GM19328 (cell line): ENCODE measurements around the gene EPHB6.
A peak's percentile ranks its signal among the peaks of the same experiment; 100 is the strongest.

Experiments
- ATAC-seq: cut with Tn5 transposase; IDR thresholded peaks from one replicate; pipeline ENCODE4 v1.9.1; 2021; ENCODE audit warnings: mild to moderate bottlenecking, moderate library complexity; ENCODE audit not compliant: unreplicated experiment

The EPHB6 gene

DNA sequence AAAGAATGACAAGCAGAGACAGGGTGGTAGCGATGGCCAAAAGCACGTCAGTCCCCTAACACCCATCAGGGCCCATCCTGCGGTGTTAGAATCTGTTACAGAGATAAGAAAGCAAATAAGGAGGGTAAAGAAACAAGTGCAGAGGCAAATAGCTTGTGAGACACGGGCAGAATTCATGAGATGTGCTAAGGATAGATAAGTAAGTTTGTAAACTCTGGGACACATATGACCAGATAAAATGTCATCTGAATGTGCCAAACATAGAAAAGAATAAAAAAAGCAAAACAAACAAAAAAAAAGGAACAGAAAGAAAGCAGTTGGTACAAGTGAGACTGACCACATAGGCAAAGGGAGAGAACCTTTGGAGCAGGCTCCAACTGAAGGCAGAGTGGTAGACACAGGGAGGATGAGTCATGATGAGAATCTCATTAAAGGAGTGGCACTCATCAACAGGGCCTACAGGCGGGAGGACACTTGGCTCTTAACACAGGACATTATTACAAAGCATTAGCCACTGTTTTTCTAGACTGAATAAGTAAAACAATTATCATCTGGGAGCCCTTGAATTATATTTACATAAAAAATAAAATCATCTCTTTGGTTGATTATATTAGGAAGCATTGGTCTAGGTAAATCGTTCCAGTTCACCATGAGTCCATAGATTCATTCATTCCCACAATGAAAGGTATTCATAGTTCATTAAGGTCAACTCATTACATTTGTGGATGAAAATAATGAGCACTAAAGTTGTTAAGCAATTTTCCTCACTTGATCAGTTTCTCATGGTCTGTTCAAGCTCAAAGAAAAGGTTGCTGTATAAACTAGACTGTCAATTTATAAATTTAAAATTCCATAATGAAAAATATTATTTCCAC, 21.5 kb upstream of the EPHB6 start:
- no peak for ATAC-seq

DNA sequence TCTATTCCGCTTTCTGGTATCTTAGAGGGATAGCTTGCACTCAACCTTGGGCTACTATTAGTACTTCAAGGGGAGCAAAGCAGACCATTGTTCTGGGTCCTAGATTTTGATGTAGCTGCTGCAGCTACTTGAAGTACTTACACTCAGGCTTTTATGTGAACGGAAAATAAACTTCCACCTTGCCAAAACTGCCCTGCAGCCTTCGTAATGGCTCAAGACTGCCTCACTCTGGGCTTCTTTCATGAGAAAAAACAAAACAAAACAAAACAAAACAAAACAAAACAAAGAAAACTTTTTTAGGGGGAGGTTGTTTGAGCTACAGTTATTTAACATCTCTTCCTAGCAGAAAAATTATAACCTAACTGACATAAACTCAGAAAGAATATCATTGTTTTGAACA, 19.4 kb upstream of the EPHB6 start:
- ATAC-seq = no peak

DNA sequence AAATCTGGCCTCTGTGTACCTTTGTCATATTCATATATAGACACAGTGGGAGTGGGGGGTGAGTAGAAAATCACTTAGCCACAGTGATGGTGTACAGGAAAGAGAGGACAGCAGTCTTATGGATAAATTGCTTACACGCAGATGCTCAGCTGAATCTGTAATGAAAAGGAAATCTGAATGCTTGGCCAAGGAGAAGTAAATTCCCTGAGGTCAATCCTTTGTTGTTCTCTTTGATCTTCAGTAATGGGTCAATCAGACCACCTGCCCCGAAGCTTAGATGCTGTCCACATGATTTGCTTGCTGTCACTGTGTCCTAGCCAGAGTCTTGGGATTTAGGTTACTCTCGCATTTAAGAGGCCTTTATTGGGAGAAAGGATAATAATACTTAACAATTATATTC, 18.4 kb upstream of the EPHB6 start:
- no peak for ATAC-seq

DNA sequence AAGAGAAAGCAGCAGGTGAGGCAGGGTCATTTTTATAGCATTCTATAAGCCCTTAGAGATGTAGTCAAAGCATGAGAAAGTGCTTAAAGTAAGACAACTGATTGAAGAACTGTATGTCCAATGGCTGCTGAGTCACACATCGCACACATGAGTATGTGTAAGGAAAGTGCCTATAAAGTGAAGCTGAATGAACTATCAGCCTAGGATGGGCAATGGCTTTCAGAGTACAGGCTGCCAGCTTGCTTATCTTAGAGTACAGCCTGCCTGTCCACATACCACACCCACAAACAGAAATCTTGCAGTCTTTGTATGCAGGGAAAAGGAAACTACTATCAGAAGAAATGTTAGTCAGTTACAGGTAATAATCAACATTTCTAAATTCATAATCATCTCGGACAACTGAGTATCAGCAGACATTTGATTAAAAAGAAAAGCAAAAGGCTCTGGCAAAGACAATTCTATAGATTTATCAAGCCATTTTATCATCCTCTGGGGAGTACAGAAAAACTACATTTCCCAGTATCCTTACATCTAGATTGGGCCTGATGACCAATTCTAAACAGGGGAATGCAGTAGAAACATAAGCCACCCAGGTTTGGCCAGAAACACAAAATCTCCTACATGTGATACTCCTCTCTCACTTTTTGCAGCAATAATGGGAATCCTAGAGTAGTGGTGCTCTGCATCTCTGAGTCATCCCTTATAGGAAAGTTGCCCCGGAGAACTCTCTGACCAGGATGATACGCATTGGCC, 16.2 kb upstream of the EPHB6 start:
- ATAC-seq = no peak

DNA sequence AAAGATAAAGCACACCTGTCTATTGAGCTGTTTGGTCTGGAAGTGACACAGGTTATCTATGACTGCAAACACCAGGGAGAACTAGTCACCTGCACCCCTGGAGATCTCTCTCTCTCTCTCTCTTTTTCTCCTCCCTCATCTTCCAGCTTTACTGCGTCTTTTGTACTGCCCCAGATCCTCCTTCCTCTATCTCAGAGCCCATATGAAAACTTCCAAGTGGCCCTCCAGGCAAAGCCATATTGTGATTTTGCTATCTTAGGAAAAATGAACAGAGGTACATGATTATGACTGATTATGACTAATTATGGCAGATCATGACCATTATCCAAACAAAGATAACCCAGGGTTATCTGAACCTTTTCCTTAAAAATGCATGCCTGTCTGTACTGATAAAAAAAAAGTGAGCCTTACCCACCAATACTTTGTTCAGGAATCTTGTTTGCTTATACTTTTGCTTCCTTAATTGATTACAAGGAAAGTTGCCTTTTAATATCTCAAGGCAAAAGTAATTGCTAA, 12.6 kb upstream of the EPHB6 start:
- ATAC-seq = no peak

DNA sequence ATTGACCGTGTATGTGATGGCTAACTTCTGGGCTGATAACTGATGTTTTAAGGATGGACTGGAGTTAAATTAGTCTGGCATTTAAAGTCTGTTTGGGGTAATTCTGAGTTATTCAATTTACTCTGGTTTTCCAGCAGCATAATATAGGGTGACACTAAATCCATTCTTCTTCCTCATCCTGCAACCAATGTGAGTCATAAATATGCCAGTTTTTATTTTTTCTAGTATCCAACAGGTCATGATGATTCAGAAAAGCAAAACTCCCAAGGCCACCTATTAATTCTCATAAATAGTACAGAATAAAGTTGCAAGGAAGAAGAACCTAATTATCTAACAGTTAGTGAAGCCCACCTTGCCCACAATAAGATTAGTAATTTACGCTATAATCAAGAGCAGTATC, 7.5 kb upstream of the EPHB6 start:
- ATAC-seq = no peak

DNA sequence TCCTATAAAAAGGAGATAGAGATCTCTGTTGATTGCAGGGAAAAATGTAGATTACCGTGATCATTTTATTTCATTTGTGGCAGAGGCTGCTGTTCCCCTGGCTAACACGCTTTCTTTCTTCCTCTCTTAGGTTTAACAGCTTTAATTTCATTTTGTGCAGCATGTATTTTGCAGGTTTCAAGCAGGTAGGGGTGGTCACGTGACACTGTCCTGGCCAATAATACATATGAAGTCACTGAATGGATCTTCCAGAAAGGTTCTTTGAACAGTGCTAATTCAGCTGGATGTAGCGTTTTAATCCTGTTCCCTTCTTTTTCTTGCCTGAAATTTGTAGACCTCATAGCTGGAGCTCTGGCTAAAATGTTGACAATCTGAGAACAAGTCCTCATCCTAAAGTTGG, 3.6 kb upstream of the EPHB6 start:
- no peak for ATAC-seq

DNA sequence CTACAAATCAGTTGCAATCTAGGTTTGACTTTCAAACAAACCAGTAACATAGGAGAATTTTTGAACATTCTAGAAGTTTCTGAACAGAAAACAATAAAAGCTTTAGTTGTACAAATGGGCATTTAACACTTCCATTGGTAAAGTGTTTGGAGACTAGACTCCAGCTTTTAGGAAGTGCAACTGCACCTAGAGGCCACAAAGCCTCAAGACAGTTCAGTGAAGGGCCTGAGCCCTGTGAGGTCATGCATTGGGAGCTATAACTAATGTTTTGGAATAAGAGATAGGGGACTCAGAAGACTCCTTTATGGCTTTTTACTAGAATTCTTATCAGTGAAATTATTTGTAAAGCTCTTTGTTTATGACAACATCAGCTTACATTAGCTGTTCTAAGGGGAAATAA, 3.0 kb upstream of the EPHB6 start:
- no peak for ATAC-seq

DNA sequence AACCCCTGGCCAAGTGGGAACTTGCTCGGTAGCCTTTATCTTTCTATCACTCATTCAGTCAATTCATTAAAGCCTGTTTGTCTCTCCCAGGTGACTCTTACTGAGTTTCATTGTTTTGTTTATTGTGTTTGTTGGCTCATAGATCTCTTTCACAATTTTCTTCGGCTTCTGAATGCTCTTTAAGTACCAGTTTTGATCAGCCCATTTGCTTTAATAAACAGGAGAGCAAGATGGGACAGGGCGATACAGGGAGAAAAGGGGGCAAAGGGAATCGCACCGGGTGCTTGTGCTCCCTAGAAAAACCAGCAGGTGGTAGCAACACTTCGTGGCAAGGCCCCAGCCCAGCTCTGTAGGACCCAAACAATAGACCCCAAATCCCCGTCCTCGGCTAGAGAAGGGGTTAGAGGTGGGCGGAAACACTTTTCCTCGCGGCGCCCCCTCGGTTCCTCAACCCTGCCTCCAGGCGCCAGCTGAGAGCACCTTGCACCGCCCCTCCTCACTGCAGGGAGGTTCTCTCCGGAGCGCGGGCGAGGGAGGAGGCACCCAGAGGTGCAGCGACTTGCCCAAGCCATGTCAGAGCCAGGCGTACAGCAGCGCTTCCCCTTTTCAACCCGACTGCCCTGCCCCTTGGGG, 1.0 kb upstream of the EPHB6 start:
- ATAC-seq = peak; percentile 89

DNA sequence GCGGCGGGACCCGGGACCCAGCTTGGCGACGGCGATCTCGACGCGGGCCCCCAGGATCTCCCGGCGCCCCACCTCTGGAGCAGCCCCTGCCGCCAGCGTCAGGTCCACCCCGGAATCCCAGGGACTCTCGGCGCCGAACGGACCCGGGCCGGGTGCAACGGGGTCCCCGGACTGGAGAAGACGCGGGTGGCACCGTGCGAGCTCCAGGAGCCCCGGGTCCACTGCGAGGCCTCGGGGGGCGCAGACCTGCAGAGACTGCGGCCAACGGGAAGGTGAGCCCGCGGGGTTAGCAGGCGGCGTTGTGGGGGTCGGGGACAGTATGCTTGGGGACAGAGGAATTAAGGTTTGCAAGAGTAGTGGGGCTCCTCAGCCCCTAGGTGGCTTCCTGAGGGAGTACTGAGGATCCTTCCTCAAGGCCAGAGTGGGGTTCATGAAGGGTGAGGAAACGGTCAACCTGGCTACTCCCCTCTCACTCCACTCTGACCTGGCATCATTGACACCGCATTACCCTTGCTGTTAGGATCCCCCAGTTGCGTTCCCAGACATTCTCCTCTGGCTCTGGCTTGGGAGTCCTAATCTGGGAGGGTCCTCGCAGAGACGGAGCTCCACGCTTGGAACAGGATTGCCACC, 353 bp downstream of the EPHB6 start:
- no peak for ATAC-seq

DNA sequence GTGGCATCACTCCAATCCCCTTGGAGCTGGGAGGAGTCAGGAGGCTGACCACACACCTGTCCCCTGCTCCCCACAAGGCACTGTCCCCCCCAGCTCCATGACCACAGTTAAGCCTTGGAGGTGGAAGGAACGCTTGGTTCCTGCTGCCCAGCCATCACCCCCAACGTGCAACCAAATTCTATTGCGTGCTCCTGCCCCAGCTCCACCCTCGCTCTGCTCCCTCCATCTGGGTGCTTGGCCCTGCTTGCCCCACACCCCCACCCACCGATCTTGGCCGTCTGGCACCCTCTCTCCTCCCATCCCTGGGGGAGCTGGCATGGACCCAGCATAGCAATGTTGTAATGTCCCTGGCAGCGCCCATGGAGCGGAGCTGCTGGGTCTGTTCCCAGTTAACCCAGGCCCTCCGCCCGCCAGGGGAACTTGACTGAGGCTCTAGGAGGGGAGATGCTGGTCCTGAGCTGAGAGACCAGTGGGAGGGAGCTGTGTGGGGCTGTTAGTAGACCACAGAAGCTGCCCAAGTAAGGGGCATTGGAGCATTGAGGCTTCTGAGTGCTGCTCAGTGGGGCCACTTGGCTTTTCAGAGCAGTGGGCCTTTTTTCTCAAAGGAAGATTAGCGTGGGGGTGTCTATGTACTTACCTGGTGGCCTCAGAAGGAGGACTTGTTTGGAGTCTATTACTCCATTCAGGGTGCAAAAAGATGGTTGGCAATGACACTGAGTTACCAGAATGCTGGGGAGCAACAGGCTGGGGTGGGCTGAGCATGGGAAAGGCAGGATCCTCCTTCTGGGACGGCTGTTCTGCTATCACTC, 1.1 kb downstream of the EPHB6 start:
- no peak for ATAC-seq

DNA sequence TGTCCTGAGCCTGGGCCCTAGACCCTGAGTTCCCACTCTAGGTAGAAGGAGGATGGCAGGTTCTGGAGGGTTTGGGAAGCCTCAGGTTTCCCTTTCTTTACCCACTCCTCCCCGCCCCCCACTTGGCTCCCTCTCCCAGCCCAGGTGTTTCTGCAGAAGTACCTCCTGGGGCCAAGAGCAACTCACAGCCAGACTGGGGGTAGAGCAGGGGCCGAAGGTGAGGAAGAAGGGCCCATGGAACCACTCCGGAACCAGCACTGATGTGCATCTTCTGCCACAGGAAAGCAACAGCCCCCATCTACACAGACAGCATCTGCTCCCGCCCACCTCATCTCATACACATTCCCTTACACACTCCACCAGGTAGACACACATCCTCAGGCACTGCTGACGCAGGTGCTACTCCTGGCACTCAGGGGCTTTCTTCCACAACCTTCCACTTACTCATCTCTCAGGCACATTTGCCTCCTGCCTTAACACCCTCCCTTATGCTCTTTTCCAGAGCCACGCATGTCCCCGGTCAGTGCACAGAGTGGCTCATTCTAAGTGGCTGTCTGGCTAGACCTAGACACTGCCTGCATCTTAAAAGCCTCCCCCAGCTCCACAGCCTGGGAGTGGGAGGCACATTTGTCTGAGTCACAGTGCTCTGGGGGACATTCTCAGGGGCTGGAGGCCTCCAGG, 1.8 kb downstream of the EPHB6 start:
- ATAC-seq = no peak

DNA sequence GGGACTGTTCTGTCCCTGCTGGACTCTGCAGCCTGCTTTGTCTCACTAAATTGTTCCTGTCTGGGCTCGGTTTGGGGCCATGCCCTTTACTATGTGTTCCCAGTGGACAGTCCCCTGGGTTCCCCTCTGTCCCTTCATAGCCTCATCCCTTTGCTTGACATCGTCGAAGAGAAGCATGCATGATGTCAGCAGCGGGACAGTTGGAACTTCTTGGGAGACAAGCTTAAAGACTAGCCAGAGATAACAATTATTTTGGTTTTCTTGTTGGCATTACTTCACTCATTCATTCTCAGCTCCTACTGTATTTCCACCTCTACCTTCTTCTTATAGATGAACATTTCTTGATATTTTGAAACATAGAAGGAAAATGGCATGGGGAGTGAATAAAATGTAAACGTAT, 2.7 kb downstream of the EPHB6 start:
- ATAC-seq = no peak

DNA sequence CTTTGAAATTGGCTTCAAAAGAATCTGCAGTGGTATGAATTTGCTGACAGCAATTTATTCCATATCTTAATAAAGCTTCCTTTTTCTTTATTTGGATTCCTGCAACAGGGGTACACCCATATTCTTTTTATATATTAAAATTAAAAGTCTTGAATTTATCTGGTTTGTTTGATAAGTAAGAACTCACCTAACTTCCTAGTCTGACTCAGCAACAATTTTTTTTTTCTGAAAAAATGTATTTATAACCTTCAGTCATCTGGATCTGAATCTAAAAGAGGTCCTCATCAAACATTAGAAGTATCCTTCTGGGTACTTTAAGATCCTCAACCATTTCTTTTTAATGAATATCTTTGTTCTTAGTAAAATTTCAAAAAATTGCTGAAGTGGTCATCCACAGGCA, 4.5 kb downstream of the EPHB6 start:
- ATAC-seq = no peak

DNA sequence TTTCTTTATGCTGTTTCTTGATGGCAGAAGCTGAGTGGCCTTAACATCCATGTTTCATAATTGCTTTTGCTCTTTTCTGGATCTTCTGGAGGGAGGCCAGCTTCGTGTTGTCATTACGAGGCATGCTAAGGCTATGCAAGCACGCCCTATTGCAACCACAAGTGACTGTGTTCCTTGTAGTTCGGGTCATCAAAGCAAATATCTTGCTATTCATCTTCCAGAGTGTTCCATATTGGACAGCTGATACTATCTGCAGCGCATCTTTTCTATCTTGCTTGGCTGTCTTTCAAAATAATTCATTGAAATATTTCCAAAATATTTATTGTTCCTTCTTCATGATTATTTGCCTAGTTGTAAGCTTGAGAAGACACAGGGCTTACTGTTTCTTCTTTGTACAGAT, 5.0 kb downstream of the EPHB6 start:
- no peak for ATAC-seq

DNA sequence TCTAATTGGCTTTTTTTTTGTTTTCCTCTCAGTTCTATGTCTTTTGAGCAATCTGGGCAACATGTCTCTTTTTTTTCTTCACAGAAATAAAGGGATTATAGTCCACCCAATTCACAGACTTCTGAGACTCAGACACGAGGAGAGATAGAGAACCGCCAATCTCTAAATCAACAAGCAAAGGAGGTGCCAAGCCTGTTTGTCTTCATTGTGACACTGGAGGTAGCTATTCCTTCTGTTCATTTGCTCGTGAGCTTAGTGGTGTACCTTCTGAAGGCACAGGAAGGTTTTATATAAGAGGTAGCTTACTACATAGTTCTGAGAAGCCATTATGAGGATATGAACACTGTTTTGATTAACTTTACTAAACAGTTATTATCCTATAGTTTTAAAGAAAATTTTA, 6.1 kb downstream of the EPHB6 start:
- ATAC-seq = no peak

DNA sequence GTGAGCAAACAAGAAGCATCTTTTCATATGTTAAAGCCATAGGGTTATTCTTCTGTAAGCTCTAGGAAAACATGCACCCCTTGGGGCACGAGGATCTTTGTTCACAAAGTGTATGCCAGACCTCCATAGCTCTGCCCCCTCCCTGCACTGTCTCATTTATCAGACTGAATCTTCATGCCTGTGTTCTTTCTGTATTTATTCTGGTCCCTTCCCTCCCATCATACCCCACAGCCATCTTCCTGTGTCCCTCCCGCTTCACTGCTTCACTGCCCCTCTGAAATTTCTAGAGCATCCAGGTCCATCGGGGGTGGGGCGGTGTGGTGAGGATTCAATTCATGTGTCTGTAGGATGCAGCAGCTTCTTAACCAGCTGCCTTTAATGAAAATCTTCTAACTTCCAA, 7.5 kb downstream of the EPHB6 start:
- ATAC-seq = no peak

DNA sequence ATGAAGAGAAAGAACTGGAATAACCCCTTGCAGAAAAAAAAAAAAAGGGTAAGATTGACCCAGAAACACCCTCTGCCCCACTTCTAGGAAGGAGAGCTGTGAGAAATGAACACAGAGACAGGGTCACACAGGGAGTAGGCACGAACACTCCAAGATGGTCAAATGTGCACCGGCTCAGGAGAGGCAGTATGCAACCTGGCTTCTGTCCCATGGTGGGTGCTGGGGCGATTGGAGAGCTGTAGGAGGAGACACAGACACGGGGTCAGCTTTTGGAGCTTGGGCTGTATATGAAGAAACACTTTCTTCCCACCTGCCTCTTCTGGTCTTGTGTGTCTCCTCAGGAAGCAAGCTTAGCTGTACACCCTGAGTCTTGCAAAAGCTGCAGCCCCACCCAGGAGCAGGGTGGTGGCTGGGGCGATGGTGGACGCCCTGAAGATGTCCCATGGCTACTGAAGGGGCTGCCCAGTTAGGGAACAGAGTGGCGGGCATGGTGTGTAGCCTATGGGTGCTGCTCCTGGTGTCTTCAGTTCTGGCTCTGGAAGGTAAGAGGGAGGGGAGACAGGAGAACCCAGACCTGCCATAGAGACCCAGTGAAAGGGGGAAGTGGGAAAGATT, 8.0 kb downstream of the EPHB6 start:
- no peak for ATAC-seq

DNA sequence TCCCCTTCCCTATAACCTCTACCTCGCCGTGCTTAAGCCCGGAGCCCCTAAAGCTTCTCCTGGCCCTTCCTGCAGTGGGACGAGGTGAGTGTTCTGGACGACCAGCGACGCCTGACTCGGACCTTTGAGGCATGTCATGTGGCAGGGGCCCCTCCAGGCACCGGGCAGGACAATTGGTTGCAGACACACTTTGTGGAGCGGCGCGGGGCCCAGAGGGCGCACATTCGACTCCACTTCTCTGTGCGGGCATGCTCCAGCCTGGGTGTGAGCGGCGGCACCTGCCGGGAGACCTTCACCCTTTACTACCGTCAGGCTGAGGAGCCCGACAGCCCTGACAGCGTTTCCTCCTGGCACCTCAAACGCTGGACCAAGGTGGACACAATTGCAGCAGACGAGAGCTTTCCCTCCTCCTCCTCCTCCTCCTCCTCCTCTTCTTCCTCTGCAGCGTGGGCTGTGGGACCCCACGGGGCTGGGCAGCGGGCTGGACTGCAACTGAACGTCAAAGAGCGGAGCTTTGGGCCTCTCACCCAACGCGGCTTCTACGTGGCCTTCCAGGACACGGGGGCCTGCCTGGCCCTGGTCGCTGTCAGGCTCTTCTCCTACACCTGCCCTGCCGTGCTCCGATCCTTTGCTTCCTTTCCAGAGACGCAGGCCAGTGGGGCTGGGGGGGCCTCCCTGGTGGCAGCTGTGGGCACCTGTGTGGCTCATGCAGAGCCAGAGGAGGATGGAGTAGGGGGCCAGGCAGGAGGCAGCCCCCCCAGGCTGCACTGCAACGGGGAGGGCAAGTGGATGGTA, 9.2 kb downstream of the EPHB6 start:
- ATAC-seq = no peak
